Sigmoid colon (tissue), 4 donors: ENCODE data around the gene KANK2.

Experiments used
- CTCF ChIP-seq, 4 experiments: fragments of 450-650 bp in 3 of 4; fragments of 200-600 bp in 1 of 4; IDR thresholded peaks; one replicate each; pipeline ENCODE4 v1.5.1; 2016 to 2019; ENCODE audit warnings: antibody characterized with exemption in 4 of 4, mild to moderate bottlenecking in 3 of 4, moderate library complexity in 2 of 4
- EP300 ChIP-seq, 4 donors: sonication (generic); formaldehyde crosslinking; IDR thresholded peaks; one replicate each; pipeline ENCODE4 v1.6.1; 2017; ENCODE audit warnings: antibody characterized with exemption in 4 of 4
- POLR2A ChIP-seq, 2 donors: fragments of 450-650 bp; IDR thresholded peaks; one replicate each; pipeline ENCODE4 v1.6.1; 2016; ENCODE audit warnings: antibody characterized with exemption in 2 of 2, mild to moderate bottlenecking in 2 of 2, moderate library complexity in 2 of 2

GRCh38 chr19:11239377-11240000 lies 42.1 kb upstream of the KANK2 start, which contains the start of gene ANGPTL8:
- TF ChIP-seq CTCF (IDR thresholded peaks at IDR 0.05) = no peak
- no peak for TF ChIP-seq EP300 (IDR thresholded peaks at IDR 0.05)
- no peak for TF ChIP-seq POLR2A (IDR thresholded peaks at IDR 0.05)
